Fibroblast of lung (primary cell): ENCODE data around the gene MICAL2.

Source experiments
- CTCF ChIP-seq, 2 donors: IDR thresholded peaks in 1 of 2; conservative IDR thresholded peaks in 1 of 2; 1 replicate in 1 of 2; 2 replicates in 1 of 2; pipeline ENCODE4 v1.5.1; 2011 to 2012; ENCODE audit warnings: low read length in 2 of 2, control low read depth in 1 of 2, inconsistent platforms in 1 of 2, low read depth in 1 of 2, mild to moderate bottlenecking in 1 of 2
- EZH2 ChIP-seq: IDR thresholded peaks from 2 replicates; pipeline ENCODE4 v1.5.1; 2012; ENCODE audit warnings: low read length, control low read depth, mild to moderate bottlenecking; ENCODE audit errors: missing control alignments

- no peak for TF ChIP-seq CTCF (conservative IDR thresholded peaks at IDR 0.05 in 1 of 2, IDR thresholded peaks at IDR 0.05 in 1 of 2; ENCODE audit: low read depth in 1 of 2, low read length in 2 of 2)
- TF ChIP-seq EZH2, result no peak
These were observed 148.1 kb downstream of the MICAL2 start for GRCh38 chr11:12258451-12258850.
